K562 (cell line): ENCODE data around the gene CSTB. TPM values are rescaled to one million over a fixed set of nuclear protein-coding genes. Genes with fewer than 3 reads are reported as not detected.

Experiments
- AFF1 ChIP-seq, 2 experiments: fragments of 450-650 bp; IDR thresholded peaks; 2 replicates each; pipeline ENCODE4 v1.6.1; 2018; ENCODE audit warnings: mild to moderate bottlenecking in 2 of 2, low read depth in 1 of 2; ENCODE audit not compliant: partially characterized antibody in 2 of 2
- CBFA2T2 ChIP-seq: fragments of 450-650 bp; conservative IDR thresholded peaks from 2 replicates; pipeline ENCODE4 v1.6.1; 2017; ENCODE audit warnings: mild to moderate bottlenecking
- CC2D1A ChIP-seq: fragments of 450-650 bp; IDR thresholded peaks from 2 replicates; pipeline ENCODE4 v1.6.1; 2017; ENCODE audit warnings: mild to moderate bottlenecking
- EP400 ChIP-seq: fragments of 450-650 bp; IDR thresholded peaks from 2 replicates; pipeline ENCODE4 v1.6.1; 2017; ENCODE audit warnings: antibody characterized with exemption, mild to moderate bottlenecking, moderate library complexity
- ETS1 ChIP-seq: conservative IDR thresholded peaks from 2 replicates; pipeline ENCODE4 v1.6.1; 2011; ENCODE audit warnings: low read depth, mild to moderate bottlenecking, low read length; ENCODE audit not compliant: control insufficient read depth
- KLF13 ChIP-seq: fragments of 450-650 bp; IDR thresholded peaks from 2 replicates; pipeline ENCODE4 v1.6.1; 2016; ENCODE audit warnings: missing genetic modification characterization, low read depth, mild to moderate bottlenecking, missing compliant biosample characterization, moderate library complexity, borderline replicate concordance
- LCOR ChIP-seq: sonication (generic); formaldehyde crosslinking; IDR thresholded peaks from 2 replicates; pipeline ENCODE4 v1.8.0; 2022; ENCODE audit warnings: mild to moderate bottlenecking, missing genetic modification reagents
- MTF1 ChIP-seq: fragments of 250-450 bp; sonication (Bioruptor Pico); IDR thresholded peaks from 2 replicates; pipeline ENCODE4 v1.9.0; 2021; ENCODE audit warnings: moderate library complexity, mild to moderate bottlenecking, inconsistent platforms, borderline replicate concordance
- NBN ChIP-seq: fragments of 450-650 bp; IDR thresholded peaks from 2 replicates; pipeline ENCODE4 v1.6.1; 2016; ENCODE audit warnings: low read depth, mild to moderate bottlenecking
- NFE2L1 ChIP-seq: fragments of 450-650 bp; IDR thresholded peaks from 2 replicates; pipeline ENCODE4 v1.6.1; 2016; ENCODE audit warnings: missing genetic modification characterization, low read depth, mild to moderate bottlenecking, missing compliant biosample characterization, moderate library complexity, borderline replicate concordance
- PATZ1 ChIP-seq: fragments of 250-450 bp; sonication (Bioruptor Pico); IDR thresholded peaks from 2 replicates; pipeline ENCODE4 v1.5.0; 2020; ENCODE audit warnings: mild to moderate bottlenecking, borderline replicate concordance
- PYGO2 ChIP-seq: fragments of 450-650 bp; IDR thresholded peaks from 2 replicates; pipeline ENCODE4 v1.6.1; 2016; ENCODE audit warnings: mild to moderate bottlenecking, missing genetic modification characterization, moderate library complexity, missing compliant biosample characterization
- RBM39 ChIP-seq: fragments of 200-400 bp; formaldehyde crosslinking; optimal IDR thresholded peaks from 2 replicates; pipeline ENCODE3; 2018; ENCODE audit warnings: low read depth, low read length
- SOX6 ChIP-seq: fragments of 450-650 bp; IDR thresholded peaks from 2 replicates; pipeline ENCODE4 v1.6.1; 2014; ENCODE audit warnings: mild to moderate bottlenecking
- TAF15 ChIP-seq: fragments of 200-400 bp; formaldehyde crosslinking; IDR thresholded peaks from 2 replicates; pipeline ENCODE4 v1.6.1; 2017; ENCODE audit warnings: mild to moderate bottlenecking, low read depth, low read length, moderate library complexity
- TGIF2 ChIP-seq: sonication (generic); formaldehyde crosslinking; IDR thresholded peaks from 2 replicates; pipeline ENCODE4 v1.8.1; 2022; ENCODE audit warnings: mild to moderate bottlenecking, missing genetic modification reagents, moderate library complexity
- ZNF324 ChIP-seq: fragments of 250-450 bp; sonication (Bioruptor Pico); IDR thresholded peaks from 2 replicates; pipeline ENCODE4 v1.4.0; 2020; ENCODE audit warnings: mild to moderate bottlenecking
- ZNF395 ChIP-seq: fragments of 200-800 bp; sonication (Bioruptor generic); IDR thresholded peaks from 2 replicates; pipeline ENCODE4 v1.6.1; 2017; ENCODE audit warnings: missing genetic modification characterization, missing compliant biosample characterization
- ZNF408 ChIP-seq: fragments of 250-450 bp; sonication (Bioruptor Pico); IDR thresholded peaks from 2 replicates; pipeline ENCODE4 v1.4.0; 2020; ENCODE audit warnings: low read depth, mild to moderate bottlenecking, moderate library complexity
- ZNF583 ChIP-seq: fragments of 250-450 bp; sonication (Bioruptor Pico); IDR thresholded peaks from 2 replicates; pipeline ENCODE4 v1.4.0; 2020
- polyA plus RNA-seq, 8 experiments: library from polyadenylated mRNA; depleted of rRNA in 4 of 8; stranded (reverse) in 5 of 8; unstranded in 3 of 8; fragments of >200 nt; fragmentation: Nextera tagmentation in 2 of 8; fragmentation: Illumina TruSeq in 1 of 8; extraction: Ambion mirVana in 2 of 8; extraction: Trizol in 1 of 8; gene quantifications; 2 replicates each; pipeline versions ENCODE4 v1.2.1 to v1.2.3, GENCODE V29; 2011 to 2014; ENCODE audit warnings: inconsistent platforms in 1 of 8, missing spikeins in 1 of 8
- total RNA-seq, 7 experiments: library from RNA; depleted of rRNA in 6 of 7; stranded (reverse); fragments of >200 nt in 6 of 7; fragmentation: Illumina TruSeq in 2 of 7; extraction: Trizol in 2 of 7; gene quantifications; 2 replicates each; pipeline versions ENCODE4 v1.2.1 to v1.2.3, GENCODE V29; 2011 to 2021; ENCODE audit warnings: low replicate concordance in 1 of 7

The CSTB gene
- total and polyA plus RNA-seq, 9 of the 15 experiments (the other 6 are each of a cell fraction or from before 2014, with no cell fraction given): 12.4 to 65.0 (median 31.7) TPM

- TF ChIP-seq AFF1 (IDR thresholded peaks at IDR 0.05; ENCODE audit: low read depth in 1 of 2, partially characterized antibody in 2 of 2) (no peak), CBFA2T2 (0 out of 2 replicates have a peak, but pooled peaks have one; percentile 7), MTF1 (CRISPR knock-in tag) (no peak), PYGO2 (tag) (no peak), NBN (peak; percentile 25; the same call in 1 of the 2 replicates), NFE2L1 (tag) (no peak), KLF13 (tag) (peak; percentile 67; the same call in 1 of the 2 replicates), PATZ1 (CRISPR knock-in tag) (no peak), TAF15 (no peak), RBM39 (no peak), EP400 (no peak), CC2D1A (peak; percentile 94), LCOR (no peak), SOX6 (no peak), ZNF395 (no peak), TGIF2 (CRISPR knock-in tag) (no peak), ZNF324 (CRISPR knock-in tag) (no peak), ZNF583 (CRISPR knock-in tag) (no peak), ETS1 (no peak), ZNF408 (CRISPR knock-in tag) (no peak)
Observed at GRCh38 chr21:43810505-43811261, 34.6 kb upstream of the CSTB start (continued).
